Lower leg skin (tissue), 4 donors: ENCODE results near the gene ATOSA. TPM values are rescaled to one million over a fixed set of nuclear protein-coding genes. Genes with fewer than 3 reads are reported as not detected.

ENCODE experiments used
- DNase-seq, 2 donors: peaks; one replicate each; pipeline ENCODE4 v3.0.0-alpha.2; 2019; ENCODE audit warnings: low spot score in 2 of 2
- H3K4me3 ChIP-seq: fragments of 200-600 bp; sonication (generic); 2 replicates; pipeline ENCODE4 v1.5.1; 2017; ENCODE audit warnings: mild to moderate bottlenecking, low read depth; ENCODE audit not compliant: poor library complexity, severe bottlenecking
- CTCF ChIP-seq, 3 donors: fragments of 450-650 bp; IDR thresholded peaks; one replicate each; pipeline ENCODE4 v1.5.1; 2016; ENCODE audit warnings: antibody characterized with exemption in 3 of 3, mild to moderate bottlenecking in 3 of 3, moderate library complexity in 2 of 3
- POLR2A ChIP-seq, 2 donors: fragments of 450-650 bp; IDR thresholded peaks; one replicate each; pipeline ENCODE4 v1.6.1; 2016 to 2017; ENCODE audit warnings: antibody characterized with exemption in 2 of 2, mild to moderate bottlenecking in 1 of 2, moderate library complexity in 1 of 2
- WGBS, 2 donors: methylation state at CpG; one replicate each; pipeline ENCODE4 v1.1.5; 2018; 5-methylcytosine and 5-hydroxymethylcytosine counted together
- intact Hi-C: fragments of 100-400 bp; cut with DNase I; formaldehyde crosslinking; loops from one replicate; pipeline ENCODE4 v1.15.0; 2023; ENCODE audit warnings: low total_unique reads
- total RNA-seq, 4 donors: library from RNA; depleted of rRNA; stranded (reverse); fragments of >200 nt; gene quantifications; one replicate each; pipeline ENCODE4 v1.1.0, GENCODE V29; 2016

The ATOSA gene
- total RNA-seq, 4 donors from 2014 or later: 42.6 to 57.7 (median 50.3) TPM

GRCh38 chr15:52710050-52710707 lies 31.0 kb upstream of the ATOSA start:
- peak in 1 of 2 donors; percentile 40 for DNase-seq
- 48 to 61% methylated on average over 1 of the region's 1 CpG for WGBS, 2 donors
- intact Hi-C loops: no loop called here
- TF ChIP-seq POLR2A (IDR thresholded peaks at IDR 0.05): no peak
- TF ChIP-seq CTCF (IDR thresholded peaks at IDR 0.05): no peak
- no peak overlapping the region for H3K4me3 ChIP-seq

- peak in 1 of 2 donors; percentile 58 for DNase-seq
- WGBS, 2 donors: 52 to 57% methylated on average over 10 of the region's 10 CpGs
- TF ChIP-seq CTCF (IDR thresholded peaks at IDR 0.05) (no peak), POLR2A (IDR thresholded peaks at IDR 0.05) (no peak)
- intact Hi-C loops: no loop called here
- H3K4me3 ChIP-seq: no peak overlapping the region
These were observed 30.2 kb upstream of the ATOSA start for GRCh38 chr15:52709187-52709981.

- TF ChIP-seq POLR2A (IDR thresholded peaks at IDR 0.05) (no peak), CTCF (IDR thresholded peaks at IDR 0.05) (no peak)
- H3K4me3 ChIP-seq: no peak overlapping the region
- intact Hi-C loops: no loop called here
- WGBS, 2 donors: 83 to 88% methylated on average over 1 of the region's 1 CpG
- no peak for DNase-seq
These were observed 26.9 kb upstream of the ATOSA start for GRCh38 chr15:52706091-52706490.

- no peak for TF ChIP-seq CTCF (IDR thresholded peaks at IDR 0.05)
- TF ChIP-seq POLR2A (IDR thresholded peaks at IDR 0.05): no peak
- intact Hi-C loops: no loop called here
- no peak for DNase-seq
- 74 to 85% methylated on average over 1 of the region's 1 CpG for WGBS, 2 donors
- H3K4me3 ChIP-seq: no peak overlapping the region
These were observed 23.2 kb upstream of the ATOSA start for GRCh38 chr15:52702390-52702789.

- no peak overlapping the region for H3K4me3 ChIP-seq
- no peak for TF ChIP-seq POLR2A (IDR thresholded peaks at IDR 0.05)
- no peak for TF ChIP-seq CTCF (IDR thresholded peaks at IDR 0.05)
- DNase-seq: no peak
- intact Hi-C loops: no loop called here
- 82% methylated on average over 3 of the region's 3 CpGs for WGBS, 2 donors
These were observed 20.3 kb upstream of the ATOSA start for GRCh38 chr15:52699457-52699856.
